KOPT-K1 (cell line): ENCODE data around the gene NIN.

Source experiments
- H3K27ac ChIP-seq: fragments of 200-600 bp; sonication (generic); 2 replicates; pipeline ENCODE4 v1.5.1; 2016; ENCODE audit warnings: antibody characterized with exemption, mild to moderate bottlenecking, low read depth, low read length; ENCODE audit not compliant: poor library complexity, severe bottlenecking
- H3K36me3 ChIP-seq: fragments of 200-600 bp; sonication (generic); 2 replicates; pipeline ENCODE4 v1.5.1; 2017; ENCODE audit warnings: antibody characterized with exemption, mild to moderate bottlenecking, low read length, moderate library complexity; ENCODE audit not compliant: insufficient read depth
- H3K9me3 ChIP-seq: fragments of 200-600 bp; sonication (generic); 2 replicates; pipeline ENCODE4 v1.5.1; 2017; ENCODE audit warnings: antibody characterized with exemption, low read length, mild to moderate bottlenecking; ENCODE audit not compliant: insufficient read depth, poor library complexity, severe bottlenecking

The NIN gene

GRCh38 chr14:50775357-50775756, 55.6 kb downstream of the NIN start:
- H3K9me3 ChIP-seq: no peaks in the 10 kb centered on the region
- H3K36me3 ChIP-seq: peaks cover 60% of the 10 kb centered on the region
- H3K27ac ChIP-seq: no peak overlapping the region

DNA sequence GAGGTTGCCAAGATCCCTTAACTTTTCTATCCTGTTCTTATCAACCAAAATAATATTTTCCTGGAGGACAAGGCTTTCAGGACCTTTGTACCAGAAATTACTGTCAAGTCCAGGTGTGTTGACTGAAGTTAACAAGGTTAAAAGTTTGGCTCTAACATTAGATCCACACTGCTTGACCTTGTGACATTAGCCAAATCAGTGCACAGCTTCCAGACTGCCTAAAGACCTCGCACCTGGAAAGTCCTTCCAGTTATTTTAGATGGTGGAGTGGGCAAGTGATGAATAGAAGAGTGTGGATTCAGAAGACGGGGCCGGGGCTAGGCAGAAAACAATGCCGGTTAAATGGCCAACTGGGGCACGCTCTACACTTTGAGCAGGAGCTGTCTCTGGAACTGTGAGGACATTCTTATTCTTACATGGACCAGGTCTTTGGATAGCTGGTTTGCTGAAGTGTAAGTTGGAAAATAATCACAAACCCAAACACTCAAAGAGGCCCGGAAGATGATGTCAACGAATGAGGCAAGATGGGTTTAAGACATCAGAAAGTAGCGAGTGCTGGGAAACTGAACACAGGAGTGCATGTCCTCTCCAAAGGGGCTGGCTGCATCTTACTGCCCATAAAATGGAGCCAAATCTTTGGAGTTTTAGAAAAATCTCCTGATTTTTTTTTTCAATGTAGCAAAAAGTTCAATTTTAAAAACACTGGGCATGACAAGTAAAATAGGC, 56.3 kb downstream of the NIN start:
- H3K27ac ChIP-seq: no peak overlapping the region
- H3K9me3 ChIP-seq: no peaks in the 10 kb centered on the region

GRCh38 chr14:50773632-50774541, 57.1 kb downstream of the NIN start:
- Histone ChIP-seq H3K36me3 (peaks cover 75% of the 10 kb centered on the region), H3K27ac (no peak overlapping the region), H3K9me3 (no peaks in the 10 kb centered on the region)

More for the DNA sequence above, 56.3 kb downstream of the NIN start:
- peaks cover 67% of the 10 kb centered on the region for H3K36me3 ChIP-seq

GRCh38 chr14:50772412-50772811, 58.5 kb downstream of the NIN start:
- Histone ChIP-seq H3K27ac (no peak overlapping the region), H3K9me3 (no peaks in the 10 kb centered on the region), H3K36me3 (peaks cover 86% of the 10 kb centered on the region)

- peaks cover 89% of the 10 kb centered on the region for H3K36me3 ChIP-seq
- no peaks in the 10 kb centered on the region for H3K9me3 ChIP-seq
- no peak overlapping the region for H3K27ac ChIP-seq
Measured at GRCh38 chr14:50770586-50770985, 60.4 kb downstream of the NIN start.

GRCh38 chr14:50769863-50770500, 61.0 kb downstream of the NIN start:
- no peak overlapping the region for H3K27ac ChIP-seq
- peaks cover 87% of the 10 kb centered on the region for H3K36me3 ChIP-seq
- no peaks in the 10 kb centered on the region for H3K9me3 ChIP-seq

GRCh38 chr14:50768680-50769079, 62.3 kb downstream of the NIN start:
- Histone ChIP-seq H3K36me3 (peaks cover 85% of the 10 kb centered on the region), H3K27ac (no peak overlapping the region), H3K9me3 (no peaks in the 10 kb centered on the region)

DNA sequence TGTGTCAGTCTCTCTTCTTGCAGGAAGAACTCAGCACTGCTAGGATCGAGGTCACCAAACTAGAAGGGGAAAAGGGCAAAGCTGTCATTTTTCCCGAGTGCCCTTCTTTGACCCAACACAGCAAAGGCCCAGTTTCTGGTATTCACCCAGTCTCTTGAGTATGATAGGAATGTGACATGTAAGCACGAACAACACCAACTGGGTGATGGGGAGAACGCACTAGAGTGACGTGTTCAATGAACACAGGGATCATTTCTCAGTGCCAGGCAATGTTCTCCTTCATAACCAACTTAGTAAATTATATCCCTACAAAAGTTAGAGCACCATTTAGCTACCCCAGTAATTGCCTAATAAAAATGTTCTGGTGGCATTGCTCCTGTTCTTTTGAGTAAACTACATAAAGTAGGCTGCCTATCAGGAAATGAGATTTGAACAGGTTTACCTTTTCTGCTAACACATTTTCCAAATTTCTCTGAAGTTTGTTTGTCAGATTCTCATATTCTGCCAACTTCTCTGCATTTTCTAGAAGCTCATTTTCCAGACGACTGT, 64.5 kb downstream of the NIN start:
- Histone ChIP-seq H3K27ac (no peak overlapping the region), H3K9me3 (no peaks in the 10 kb centered on the region), H3K36me3 (peaks cover 85% of the 10 kb centered on the region)

DNA sequence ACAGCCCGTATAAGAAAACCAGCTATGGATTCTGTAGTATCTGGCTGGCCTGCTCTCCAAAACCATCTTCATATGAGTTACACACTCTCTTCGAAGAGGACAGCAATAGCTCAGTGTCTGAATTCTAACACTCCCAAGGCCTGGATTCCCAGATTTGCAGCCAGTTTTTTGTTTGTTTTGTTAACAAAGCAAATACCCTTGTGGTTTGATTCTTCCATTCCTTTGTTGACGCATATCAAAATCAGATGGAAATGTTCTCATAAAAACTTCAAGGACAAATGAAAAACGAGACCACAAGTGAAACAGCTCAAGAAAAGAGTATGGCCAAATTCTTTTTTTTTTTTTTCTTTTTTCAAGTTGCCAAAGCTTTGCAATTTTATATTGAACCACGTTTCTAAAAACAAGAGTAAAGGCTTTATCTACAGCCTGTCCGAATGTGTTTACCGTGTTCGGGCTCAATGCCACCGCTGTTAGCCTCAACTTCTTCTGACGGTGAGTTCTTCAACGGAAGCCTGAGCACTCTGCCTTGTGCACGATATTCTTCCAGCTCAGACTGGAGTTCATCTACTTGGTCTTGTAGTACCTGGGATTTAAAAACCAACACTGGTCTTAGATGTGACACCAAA, 67.5 kb downstream of the NIN start:
- Histone ChIP-seq H3K27ac (no peak overlapping the region), H3K36me3 (peaks cover 84% of the 10 kb centered on the region), H3K9me3 (no peaks in the 10 kb centered on the region)

GRCh38 chr14:50762931-50763300, 68.0 kb downstream of the NIN start:
- no peaks in the 10 kb centered on the region for H3K9me3 ChIP-seq
- H3K27ac ChIP-seq: no peak overlapping the region
- H3K36me3 ChIP-seq: peaks cover 84% of the 10 kb centered on the region

DNA sequence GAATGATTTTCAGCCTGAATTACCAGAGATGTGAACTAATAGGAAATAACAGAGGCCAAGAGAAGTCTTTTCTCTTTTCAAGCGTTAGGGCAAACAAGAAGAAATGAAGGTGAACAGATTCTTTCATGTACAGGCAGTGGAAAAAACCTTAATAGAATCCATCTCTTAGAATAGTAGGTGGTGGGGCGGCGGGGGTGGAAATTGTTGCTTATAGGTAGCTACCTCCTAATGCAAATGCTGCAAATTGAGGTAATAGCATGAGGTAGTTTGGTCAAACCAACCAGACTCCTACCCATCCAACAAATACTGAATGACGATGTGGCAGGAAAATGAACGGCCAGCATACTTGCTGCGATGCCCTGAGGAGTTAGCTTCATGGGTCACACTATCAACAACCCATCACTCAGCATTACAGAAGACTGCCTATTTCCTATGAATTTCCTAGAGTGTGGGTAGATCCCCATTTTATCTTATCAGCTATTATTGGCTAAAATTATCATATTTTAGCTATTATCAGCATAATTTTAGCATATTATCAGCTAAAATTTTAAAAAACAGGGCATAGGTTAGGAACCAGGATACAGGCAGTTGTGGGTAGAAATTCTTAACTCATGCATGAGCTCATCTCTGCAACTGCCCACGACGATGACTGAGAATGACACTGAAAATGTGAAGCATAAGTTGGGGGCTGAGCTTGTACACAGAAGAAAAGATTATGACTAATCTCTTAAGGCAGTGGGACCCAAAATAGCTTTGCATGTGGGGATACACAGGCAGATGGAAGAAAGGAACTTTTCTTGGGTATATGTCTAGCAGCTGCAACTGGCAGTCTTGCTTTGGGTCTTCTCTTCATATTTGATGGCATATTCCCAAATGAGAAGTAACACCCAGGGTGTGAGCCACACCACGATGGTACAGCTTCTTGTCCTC, 68.7 kb downstream of the NIN start:
- no peaks in the 10 kb centered on the region for H3K9me3 ChIP-seq
- peaks cover 86% of the 10 kb centered on the region for H3K36me3 ChIP-seq
- H3K27ac ChIP-seq: no peak overlapping the region

GRCh38 chr14:50759800-50760543, 71.0 kb downstream of the NIN start:
- H3K36me3 ChIP-seq: peaks cover 87% of the 10 kb centered on the region
- H3K27ac ChIP-seq: no peak overlapping the region
- no peaks in the 10 kb centered on the region for H3K9me3 ChIP-seq

- H3K36me3 ChIP-seq: peaks cover 89% of the 10 kb centered on the region
- no peaks in the 10 kb centered on the region for H3K9me3 ChIP-seq
- no peak overlapping the region for H3K27ac ChIP-seq
Measured at GRCh38 chr14:50758945-50759344, 72.0 kb downstream of the NIN start.
